Measurements from ENCODE around the gene COL8A2.
A peak's percentile ranks its signal among the peaks of the same experiment; 100 is the strongest.

COL8A2 gene

GRCh38 chr1:36109041-36109679 is 15.9 kb downstream of the COL8A2 start:
- DNase-seq, result peak; percentile 23

- DNase-seq, result no peak
Measured at GRCh38 chr1:36108314-36108713, 16.7 kb downstream of the COL8A2 start.

- DNase-seq, result no peak
Measured at GRCh38 chr1:36107394-36107793, 17.6 kb downstream of the COL8A2 start.

- no peak for DNase-seq
Measured at GRCh38 chr1:36106269-36106668, 18.8 kb downstream of the COL8A2 start.

GRCh38 chr1:36101546-36101945 is 23.5 kb downstream of the COL8A2 start:
- DNase-seq, result no peak

- no peak for DNase-seq
Measured at GRCh38 chr1:36100376-36100775, 24.6 kb downstream of the COL8A2 start.

- peak; percentile 78 for DNase-seq
Measured at GRCh38 chr1:36099681-36100341, 25.2 kb downstream of the COL8A2 start.

- DNase-seq, result no peak
Measured at GRCh38 chr1:36098650-36099365, 26.2 kb downstream of the COL8A2 start.

- DNase-seq, result no peak
Measured at GRCh38 chr1:36097693-36098585, 27.1 kb downstream of the COL8A2 start.

- no peak for DNase-seq
Measured at GRCh38 chr1:36096500-36097432, 28.3 kb downstream of the COL8A2 start.

GRCh38 chr1:36095760-36096405 is 29.1 kb downstream of the COL8A2 start:
- no peak for DNase-seq

GRCh38 chr1:36094621-36095061 is 30.4 kb downstream of the COL8A2 start:
- DNase-seq, result no peak

- no peak for DNase-seq
Measured at GRCh38 chr1:36093929-36094328, 31.1 kb downstream of the COL8A2 start.

- no peak for DNase-seq
Measured at GRCh38 chr1:36093226-36093625, 31.8 kb downstream of the COL8A2 start.

- DNase-seq, result no peak
Measured at GRCh38 chr1:36092798-36093185, 32.2 kb downstream of the COL8A2 start.

- no peak for DNase-seq
Measured at GRCh38 chr1:36092166-36092797, 32.7 kb downstream of the COL8A2 start.

GRCh38 chr1:36091698-36092097 is 33.3 kb downstream of the COL8A2 start:
- no peak for DNase-seq

GRCh38 chr1:36091141-36091540 is 33.9 kb downstream of the COL8A2 start:
- DNase-seq, result no peak

- no peak for DNase-seq
Measured at GRCh38 chr1:36089393-36090121, 35.5 kb downstream of the COL8A2 start.

All from stimulated activated CD4-positive, alpha-beta T cell treated with anti-CD3 and anti-CD28 coated beads, Interleukin-4, amount 100 ng/mL, for 24 hours (primary cell).